ENCODE results near the gene HMGB1.
A peak's percentile ranks its signal among the peaks of the same experiment; 100 is the strongest.

Gene HMGB1

GRCh38 chr13:30429721-30430694 is 35.7 kb downstream of the HMGB1 start:
- DNase-seq (ENCODE audit: low spot score), result peak; percentile 73

GRCh38 chr13:30429235-30429634 is 36.5 kb downstream of the HMGB1 start:
- no peak for DNase-seq (ENCODE audit: low spot score)

GRCh38 chr13:30423891-30424290 is 41.8 kb downstream of the HMGB1 start:
- DNase-seq (ENCODE audit: low spot score), result no peak

- peak; percentile 89 for DNase-seq (ENCODE audit: low spot score)
Observed at GRCh38 chr13:30422054-30422839, 43.5 kb downstream of the HMGB1 start, which contains the start of gene UBE2L5. UBE2L5 (plus strand) TSS chr13:30422493; CDS start chr13:30427991, 5,498 bp downstream.

- peak; percentile 74 for DNase-seq (ENCODE audit: low spot score)
Observed at GRCh38 chr13:30421093-30422053, 44.4 kb downstream of the HMGB1 start.

- no peak for DNase-seq (ENCODE audit: low spot score)
Observed at GRCh38 chr13:30418717-30419459, 46.8 kb downstream of the HMGB1 start.

GRCh38 chr13:30418075-30418716 is 47.5 kb downstream of the HMGB1 start:
- DNase-seq (ENCODE audit: low spot score), result no peak

GRCh38 chr13:30416471-30416870 is 49.3 kb downstream of the HMGB1 start:
- no peak for DNase-seq (ENCODE audit: low spot score)

- DNase-seq (ENCODE audit: low spot score), result no peak
Observed at GRCh38 chr13:30415430-30416030, 50.2 kb downstream of the HMGB1 start.

GRCh38 chr13:30413842-30414241 is 51.9 kb downstream of the HMGB1 start:
- no peak for DNase-seq (ENCODE audit: low spot score)

GRCh38 chr13:30412346-30412745 is 53.4 kb downstream of the HMGB1 start:
- no peak for DNase-seq (ENCODE audit: low spot score)

- no peak for DNase-seq (ENCODE audit: low spot score)
Observed at GRCh38 chr13:30410705-30411125, 55.0 kb downstream of the HMGB1 start.

- no peak for DNase-seq (ENCODE audit: low spot score)
Observed at GRCh38 chr13:30409886-30410704, 55.6 kb downstream of the HMGB1 start.

- peak; percentile 90 for DNase-seq (ENCODE audit: low spot score)
Observed at GRCh38 chr13:30408319-30409101, 57.2 kb downstream of the HMGB1 start.

GRCh38 chr13:30406779-30407416 is 58.8 kb downstream of the HMGB1 start:
- no peak for DNase-seq (ENCODE audit: low spot score)
